ENCODE data around the gene SLC8A3.

DNA sequence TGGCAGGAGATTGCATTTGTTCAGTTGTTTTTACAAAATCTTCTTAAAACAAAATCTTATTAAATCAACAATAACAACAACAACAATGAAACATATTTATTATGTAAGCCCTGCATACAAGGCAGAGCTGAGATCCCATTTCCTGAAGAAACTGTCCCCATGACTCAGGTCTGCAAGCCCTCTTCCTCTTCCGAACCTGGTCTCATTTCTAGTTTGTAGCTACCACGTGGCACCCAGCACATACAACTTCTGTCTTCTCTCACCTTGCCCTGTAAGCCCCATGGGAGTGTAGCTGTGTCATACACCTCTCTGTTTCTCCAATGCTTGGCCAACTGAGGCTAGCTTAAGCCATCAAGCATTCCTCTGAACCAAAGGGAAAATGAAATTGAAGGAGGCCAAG is 106.4 kb downstream of the SLC8A3 start:
- TF ChIP-seq EZH2phosphoT487 (IDR thresholded peaks at IDR 0.05; ENCODE audit: borderline replicate concordance, low read depth, low read length): no peak
- TF ChIP-seq, protein P1, sequence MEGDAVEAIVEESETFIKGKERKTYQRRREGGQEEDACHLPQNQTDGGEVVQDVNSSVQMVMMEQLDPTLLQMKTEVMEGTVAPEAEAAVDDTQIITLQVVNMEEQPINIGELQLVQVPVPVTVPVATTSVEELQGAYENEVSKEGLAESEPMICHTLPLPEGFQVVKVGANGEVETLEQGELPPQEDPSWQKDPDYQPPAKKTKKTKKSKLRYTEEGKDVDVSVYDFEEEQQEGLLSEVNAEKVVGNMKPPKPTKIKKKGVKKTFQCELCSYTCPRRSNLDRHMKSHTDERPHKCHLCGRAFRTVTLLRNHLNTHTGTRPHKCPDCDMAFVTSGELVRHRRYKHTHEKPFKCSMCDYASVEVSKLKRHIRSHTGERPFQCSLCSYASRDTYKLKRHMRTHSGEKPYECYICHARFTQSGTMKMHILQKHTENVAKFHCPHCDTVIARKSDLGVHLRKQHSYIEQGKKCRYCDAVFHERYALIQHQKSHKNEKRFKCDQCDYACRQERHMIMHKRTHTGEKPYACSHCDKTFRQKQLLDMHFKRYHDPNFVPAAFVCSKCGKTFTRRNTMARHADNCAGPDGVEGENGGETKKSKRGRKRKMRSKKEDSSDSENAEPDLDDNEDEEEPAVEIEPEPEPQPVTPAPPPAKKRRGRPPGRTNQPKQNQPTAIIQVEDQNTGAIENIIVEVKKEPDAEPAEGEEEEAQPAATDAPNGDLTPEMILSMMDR (conservative IDR thresholded peaks at IDR 0.05; ENCODE audit: low read length): no peak
